GM15510 (cell line): ENCODE measurements around the gene MTMR6.

Source experiments
- POLR2A ChIP-seq: IDR thresholded peaks from 3 replicates; pipeline ENCODE4 v1.6.1; 2011; ENCODE audit warnings: borderline replicate concordance; ENCODE audit not compliant: insufficient read length; ENCODE audit errors: extremely low read depth

Gene MTMR6

DNA sequence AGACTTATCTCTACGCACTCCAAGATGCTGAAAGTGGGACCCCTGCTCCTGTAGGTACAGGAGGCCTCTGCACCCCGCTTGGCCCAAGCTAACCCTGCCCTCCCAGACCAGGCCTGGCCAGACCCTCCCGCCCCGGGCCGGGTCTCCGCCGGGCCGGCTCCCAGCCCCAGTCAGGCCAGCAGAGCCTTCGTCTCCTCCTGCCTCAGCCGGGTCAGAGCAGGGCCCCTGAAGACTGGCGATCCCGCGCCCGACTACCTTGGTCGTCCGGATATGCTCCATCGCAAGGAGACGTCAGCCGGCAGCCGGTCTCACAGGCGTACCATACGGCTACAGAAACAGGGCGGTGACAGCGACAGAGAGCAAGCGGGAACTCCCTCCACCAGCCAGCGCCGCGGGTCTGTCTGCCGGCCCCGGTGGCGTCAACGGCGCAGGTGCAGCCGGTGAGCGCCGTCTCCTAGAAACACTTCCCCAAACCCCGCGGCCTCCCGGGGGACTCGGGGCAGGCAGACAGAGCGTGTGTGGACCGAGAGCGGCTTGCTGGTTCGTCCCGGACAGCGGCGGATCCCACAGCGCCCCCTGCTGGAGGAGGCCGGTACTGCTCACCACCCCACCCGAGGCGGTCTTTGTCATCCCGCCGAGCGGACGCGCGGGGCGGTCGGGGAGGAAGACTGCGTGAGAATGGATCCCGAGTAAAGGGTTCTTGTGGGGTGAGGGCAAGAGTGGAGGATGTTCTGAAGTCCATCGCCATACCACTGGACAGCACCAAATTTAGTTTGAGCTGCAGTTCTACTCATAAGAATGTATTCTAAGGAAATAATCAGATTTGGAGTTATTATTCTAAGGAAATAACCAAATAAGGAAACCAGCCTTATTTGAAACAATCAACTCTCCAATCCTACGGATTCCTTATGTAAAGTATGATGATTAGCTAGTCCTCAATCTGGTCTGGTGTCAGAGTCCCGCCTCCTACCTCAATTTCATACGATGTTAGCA, at the start of gene MTMR6:
TSS of gene MTMR6 (minus strand) at position 520 of the 993 bp plus-strand sequence. CDS start at position 279, 241 bp downstream.
- TF ChIP-seq POLR2A = peak; percentile 78

- no peak for TF ChIP-seq POLR2A
These were observed 48.6 kb upstream of the MTMR6 start for GRCh38 chr13:25335856-25336255.

DNA sequence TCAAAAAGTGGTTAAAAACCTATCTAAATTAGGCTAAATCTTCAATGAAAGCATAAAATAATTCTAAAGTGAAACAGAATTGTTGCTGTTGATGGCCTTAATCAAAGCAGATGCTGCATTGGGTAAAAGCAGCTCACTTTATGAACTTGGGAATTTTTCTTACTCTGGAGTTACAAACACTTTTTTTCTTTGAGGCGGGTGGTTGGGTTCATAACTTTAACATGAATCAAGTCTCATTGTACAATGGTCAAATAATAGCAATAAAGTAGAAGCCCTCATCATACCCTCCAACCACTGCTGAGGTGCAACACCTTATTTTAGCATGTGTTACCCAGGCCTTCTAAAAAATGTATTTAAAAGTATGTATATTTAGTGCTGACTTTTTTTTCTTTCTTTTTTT, 43.3 kb upstream of the MTMR6 start:
- no peak for TF ChIP-seq POLR2A

- no peak for TF ChIP-seq POLR2A
These were observed 42.4 kb upstream of the MTMR6 start for GRCh38 chr13:25329706-25330105.

- TF ChIP-seq POLR2A = no peak
These were observed 36.8 kb upstream of the MTMR6 start for GRCh38 chr13:25324100-25324499.

DNA sequence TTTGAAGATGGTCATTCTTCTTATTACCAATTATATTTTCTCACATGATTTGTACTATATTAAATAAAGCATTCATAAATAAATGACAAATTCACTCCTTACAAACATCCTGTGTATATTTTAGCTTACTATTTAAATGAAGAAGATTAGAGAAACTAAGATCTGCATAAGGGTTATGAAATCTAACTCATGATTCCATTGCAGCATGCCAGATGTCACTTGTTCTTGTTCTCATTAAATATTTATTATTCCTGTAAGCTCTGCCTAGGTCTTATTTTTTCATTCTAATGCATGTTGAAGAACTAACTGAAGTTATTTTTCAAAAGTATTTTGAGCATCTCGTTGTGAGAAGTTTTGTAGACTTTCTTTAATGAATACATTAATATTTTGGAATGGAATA, 32.5 kb upstream of the MTMR6 start:
- no peak for TF ChIP-seq POLR2A

DNA sequence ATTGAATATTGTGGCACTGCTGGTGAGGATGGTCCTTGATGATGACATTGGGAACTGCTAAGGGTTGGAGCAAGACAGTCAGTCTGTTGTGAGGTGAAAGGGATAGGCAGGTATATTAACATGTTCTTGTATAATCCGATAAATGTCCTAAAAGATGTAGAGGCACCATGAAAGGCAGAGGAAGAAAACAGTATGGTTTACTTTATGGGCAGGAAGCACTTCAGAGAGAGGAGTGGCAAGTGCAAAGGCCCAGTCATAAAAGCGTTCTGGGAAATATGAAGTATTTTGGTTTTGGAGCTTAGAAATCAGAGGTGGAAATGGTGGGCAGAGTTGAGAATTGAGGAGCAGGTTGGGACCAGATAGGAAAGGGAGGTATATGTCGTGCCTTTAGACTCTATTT, 23.6 kb upstream of the MTMR6 start:
- no peak for TF ChIP-seq POLR2A

DNA sequence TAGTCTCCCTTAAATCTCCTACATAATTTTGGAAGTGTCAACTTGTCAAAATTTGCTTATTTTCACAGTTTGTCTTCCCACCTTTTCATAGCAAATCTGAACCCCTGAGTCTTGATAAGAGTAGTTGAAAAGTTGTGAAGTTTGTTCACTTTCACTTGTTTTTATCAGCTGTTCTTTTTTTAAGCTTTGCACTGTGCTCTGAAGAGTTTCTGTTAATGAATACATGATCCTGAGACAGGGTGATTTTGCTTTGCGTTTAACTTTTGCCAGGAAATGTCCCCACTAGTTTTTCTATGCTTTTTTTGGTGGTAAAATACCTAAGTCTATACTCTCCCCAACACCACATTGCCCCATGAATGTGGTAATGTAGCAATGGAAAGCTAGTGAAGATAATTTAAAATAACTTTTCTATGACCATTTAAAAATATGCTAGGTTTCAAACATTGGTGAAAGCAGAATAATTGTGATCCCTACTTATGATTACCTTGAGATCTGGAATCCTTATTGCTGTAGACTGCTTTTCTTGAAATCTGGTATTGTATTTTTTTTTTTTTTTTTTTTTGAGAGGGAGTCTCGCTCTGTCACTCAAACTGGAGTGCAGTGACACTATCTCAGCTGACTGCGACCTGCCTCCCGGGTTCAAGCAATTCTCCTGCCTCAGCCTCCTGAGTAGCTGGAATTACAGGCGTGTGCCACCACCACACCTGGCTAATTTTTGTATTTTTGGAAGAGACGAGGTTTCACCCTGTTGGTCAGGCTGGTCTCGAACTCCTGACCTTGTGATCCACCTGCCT, 19.6 kb upstream of the MTMR6 start:
- TF ChIP-seq POLR2A = no peak

GRCh38 chr13:25302121-25302520, 14.8 kb upstream of the MTMR6 start:
- no peak for TF ChIP-seq POLR2A

DNA sequence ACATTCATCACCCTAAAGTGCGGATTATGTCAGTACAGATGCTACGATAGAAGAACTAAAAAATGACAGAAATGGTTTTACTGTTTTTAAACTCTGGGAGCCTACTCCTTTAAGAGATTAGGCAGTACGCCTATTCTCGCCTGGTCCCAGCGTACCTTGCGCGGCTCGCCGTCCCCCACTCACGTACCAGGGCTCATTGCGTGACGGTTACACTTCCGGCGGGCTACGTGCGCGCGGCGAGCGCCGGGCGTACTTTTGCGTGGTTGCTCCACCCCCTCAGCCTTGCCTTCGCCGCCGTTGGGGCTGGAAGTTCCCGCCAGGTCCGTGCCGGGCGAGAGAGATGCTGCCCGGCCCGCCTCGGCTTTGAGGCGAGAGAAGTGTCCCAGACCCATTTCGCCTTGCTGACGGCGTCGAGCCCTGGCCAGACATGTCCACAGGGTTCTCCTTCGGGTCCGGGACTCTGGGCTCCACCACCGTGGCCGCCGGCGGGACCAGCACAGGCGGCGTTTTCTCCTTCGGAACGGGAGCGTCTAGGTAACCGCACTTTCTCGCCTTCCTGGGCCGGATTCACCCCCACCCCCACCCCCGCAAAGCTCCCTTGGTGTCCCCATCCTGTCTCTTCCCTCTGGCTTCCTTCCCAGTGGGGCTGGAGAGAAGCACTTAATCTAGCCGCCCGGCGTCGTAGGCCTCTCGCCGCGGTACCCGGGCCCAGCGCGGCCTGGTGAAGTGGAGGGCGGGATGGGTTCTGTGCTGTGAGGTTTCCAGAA, 14.2 kb upstream of the MTMR6 start, which contains the start of gene NUP58:
TSS of gene NUP58 (plus strand) at position 279 of the 767 bp plus-strand sequence. CDS start at position 428, 149 bp downstream.
- peak; percentile 95 for TF ChIP-seq POLR2A

- TF ChIP-seq POLR2A = no peak
These were observed 13.6 kb upstream of the MTMR6 start for GRCh38 chr13:25300861-25301346.

- no peak for TF ChIP-seq POLR2A
These were observed 8.4 kb upstream of the MTMR6 start for GRCh38 chr13:25295701-25296100.

DNA sequence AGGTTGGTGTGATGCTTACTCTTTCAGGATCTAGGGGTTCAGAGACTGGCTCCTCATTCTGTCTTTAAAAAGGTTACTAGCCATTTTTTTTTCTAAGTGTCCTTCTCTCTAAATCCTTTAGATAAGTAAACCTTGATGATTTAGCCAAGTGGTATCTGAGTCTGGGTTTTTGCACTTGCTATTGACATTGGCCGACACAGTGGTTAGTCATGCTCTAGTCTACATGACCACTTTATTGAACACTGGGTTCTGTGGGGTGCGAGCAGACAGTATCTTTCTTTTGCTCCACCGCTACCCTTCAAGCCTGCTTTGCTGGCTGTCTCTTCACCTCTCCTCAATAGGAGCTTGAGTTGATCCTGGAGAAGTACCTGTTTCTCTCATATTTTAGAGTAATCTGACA, 7.9 kb upstream of the MTMR6 start:
- TF ChIP-seq POLR2A = no peak

- no peak for TF ChIP-seq POLR2A
These were observed 5.0 kb upstream of the MTMR6 start for GRCh38 chr13:25292301-25292700.
